IPS DF 4.7 (cell line): ENCODE results near the gene LAT.
"Not testable (repeated sequence)": the region's sequence is repeated elsewhere in the genome, so short reads cannot be mapped to it uniquely, and the experiment has no call there.

ENCODE experiments used
- DNase-seq: peaks from one replicate; pipeline ENCODE4 v3.0.0-alpha.2; 2013; ENCODE audit warnings: low spot score; ENCODE audit errors: extremely low read depth

The LAT gene

DNA sequence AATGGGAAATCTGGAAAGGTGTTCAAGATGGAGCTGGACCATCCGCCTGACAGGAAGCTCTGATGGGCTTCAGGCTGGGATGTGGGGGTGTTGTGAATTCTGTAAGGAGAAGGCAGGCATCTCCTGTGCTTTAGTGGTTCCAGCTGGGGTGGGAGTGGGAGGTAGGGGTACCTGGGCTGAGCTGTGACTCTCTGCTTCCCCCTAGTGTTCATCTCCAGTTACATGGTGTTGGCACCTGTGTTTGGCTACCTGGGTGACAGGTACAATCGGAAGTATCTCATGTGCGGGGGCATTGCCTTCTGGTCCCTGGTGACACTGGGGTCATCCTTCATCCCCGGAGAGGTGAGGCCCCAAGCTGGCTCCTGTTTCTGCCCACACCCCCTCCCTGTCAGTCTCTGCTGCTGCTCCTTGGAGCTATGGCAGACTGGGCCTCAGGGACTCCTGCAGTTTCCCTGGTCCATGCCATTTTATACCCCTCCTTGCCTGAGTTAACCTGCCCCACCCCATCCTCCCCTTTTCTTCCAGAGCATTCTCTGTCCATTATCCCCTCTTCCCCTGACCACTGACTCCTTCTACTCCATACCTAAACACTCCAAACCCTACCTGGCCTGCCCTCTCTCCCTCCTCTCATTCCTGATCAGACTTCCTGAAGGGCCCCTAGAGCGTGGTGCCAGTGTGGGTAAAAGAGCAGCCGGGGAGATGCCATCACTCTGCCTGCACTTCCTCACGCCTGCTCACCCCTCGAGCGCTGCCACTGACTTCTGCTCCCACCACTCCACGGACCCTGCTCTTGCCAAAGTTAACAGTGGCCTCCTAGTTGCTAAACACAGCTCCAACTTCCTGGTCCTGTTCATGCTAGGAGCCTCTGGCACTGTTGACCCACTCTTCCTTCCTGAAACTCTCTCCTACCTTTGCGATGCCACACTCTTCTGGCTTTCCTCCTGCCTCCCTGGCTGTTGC, 6.9 kb upstream of the LAT start:
- no peak for DNase-seq

DNA sequence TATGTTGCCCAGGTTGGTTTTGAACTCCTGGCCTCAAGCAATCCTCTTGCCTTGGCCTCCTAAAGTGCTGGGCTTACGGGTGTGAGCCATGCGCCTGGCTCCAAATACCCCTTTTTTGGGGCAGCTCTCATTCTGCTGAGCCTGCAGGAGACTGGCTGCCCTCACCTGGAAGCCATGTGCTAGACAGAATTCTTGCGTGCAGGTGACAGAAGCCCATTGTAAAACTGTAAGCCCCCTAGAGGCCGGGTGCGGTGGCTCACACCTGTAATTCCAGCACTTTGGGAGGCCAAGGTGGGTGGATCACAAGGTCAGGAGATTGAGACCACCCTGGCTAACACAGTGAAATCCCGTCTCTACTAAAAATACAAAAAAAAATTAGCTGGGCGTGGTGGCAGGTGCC, 4.5 kb upstream of the LAT start:
- not testable (repeated sequence) for DNase-seq

GRCh38 chr16:28980929-28981328, 3.9 kb upstream of the LAT start:
- DNase-seq = no peak

DNA sequence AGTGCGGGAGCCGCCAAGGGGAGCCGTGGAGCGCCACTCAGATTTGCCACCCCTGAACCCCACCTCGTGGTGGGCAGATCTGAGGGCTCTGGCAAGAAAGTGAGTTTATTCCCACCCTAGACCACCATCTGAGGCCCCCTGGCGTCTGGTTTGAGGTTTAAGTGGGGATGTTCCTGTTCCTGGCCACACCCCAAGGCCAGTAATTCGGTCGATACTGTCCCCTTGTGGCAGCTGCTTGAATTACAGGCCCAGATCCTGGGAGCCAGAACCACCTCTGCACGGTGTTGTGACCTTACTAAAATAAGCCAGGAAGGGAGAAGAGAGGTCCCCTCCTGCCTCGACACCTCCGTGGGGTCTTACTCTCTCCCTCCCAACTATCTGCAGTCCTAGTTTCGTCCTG, 3.3 kb upstream of the LAT start:
- no peak for DNase-seq

GRCh38 chr16:28982418-28982817, 2.4 kb upstream of the LAT start:
- no peak for DNase-seq

- DNase-seq = no peak
Measured at GRCh38 chr16:28982949-28983348, 1.9 kb upstream of the LAT start.

- no peak for DNase-seq
Measured at GRCh38 chr16:28983644-28984043, 1.2 kb upstream of the LAT start.

GRCh38 chr16:28984091-28984490, 761 bp upstream of the LAT start:
- DNase-seq = no peak

- DNase-seq = no peak
Measured at GRCh38 chr16:28985211-28986041, 574 bp downstream of the LAT start.

DNA sequence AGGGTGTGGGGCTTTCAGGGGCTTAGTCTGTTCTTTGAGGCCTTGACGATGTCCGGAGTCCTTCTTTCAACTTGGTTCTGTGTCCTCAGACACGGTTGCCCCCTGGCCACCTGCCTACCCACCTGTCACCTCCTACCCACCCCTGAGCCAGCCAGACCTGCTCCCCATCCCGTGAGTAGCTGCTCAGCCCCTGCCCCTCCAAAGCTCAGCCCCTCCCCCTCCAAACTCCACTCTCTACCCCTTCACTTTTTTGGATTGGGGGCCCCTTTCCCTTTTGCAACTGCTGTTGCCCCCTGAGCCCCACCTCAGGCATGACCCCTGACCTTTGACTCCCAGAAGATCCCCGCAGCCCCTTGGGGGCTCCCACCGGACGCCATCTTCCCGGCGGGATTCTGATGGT, 1.2 kb downstream of the LAT start:
- DNase-seq = no peak

DNA sequence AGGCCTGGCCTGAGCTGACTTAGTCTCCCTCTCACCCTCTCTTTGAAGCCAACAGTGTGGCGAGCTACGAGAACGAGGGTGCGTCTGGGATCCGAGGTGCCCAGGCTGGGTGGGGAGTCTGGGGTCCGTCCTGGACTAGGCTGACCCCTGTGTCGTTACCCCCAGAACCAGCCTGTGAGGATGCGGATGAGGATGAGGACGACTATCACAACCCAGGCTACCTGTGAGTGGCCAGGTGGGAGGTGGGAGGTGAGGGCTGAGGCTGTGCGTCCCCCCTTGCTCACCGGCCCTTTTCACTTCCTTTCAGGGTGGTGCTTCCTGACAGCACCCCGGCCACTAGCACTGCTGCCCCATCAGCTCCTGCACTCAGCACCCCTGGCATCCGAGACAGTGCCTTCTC, 1.6 kb downstream of the LAT start:
- no peak for DNase-seq

DNA sequence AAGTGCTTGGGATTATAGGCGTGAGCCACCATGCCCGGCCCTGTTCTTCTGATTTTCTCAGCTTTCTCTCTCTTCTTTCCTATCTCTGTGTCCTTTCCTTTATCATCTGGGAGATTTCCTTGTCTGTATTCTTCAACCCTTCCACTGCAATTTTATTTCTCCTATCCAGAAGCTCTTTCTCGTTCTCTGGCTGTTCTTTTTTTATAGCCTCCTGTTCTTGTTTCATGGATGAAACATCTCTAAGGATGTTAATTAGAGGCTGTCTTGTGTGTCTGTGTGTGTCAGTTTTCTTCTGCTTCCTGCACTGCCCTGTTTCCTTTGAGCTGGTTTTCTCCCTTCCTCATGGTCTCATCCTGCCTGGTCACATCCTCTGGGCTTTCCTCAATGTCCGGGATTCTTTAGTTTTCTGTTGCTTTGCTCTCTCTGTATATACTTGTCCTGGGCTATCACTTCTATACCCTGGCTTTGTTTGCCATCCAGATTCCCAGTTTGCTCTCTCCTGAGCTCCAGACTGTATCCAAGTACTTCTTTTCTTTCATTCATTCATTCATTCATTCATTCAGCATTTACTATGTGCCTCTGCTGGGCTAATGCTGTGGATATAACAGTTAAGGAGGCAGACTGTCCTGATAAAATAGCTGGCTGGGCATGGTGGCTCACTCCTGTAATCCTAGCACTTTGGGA, 2.5 kb downstream of the LAT start:
- DNase-seq = no peak

GRCh38 chr16:28989363-28989762, 4.5 kb downstream of the LAT start:
- DNase-seq = no peak

- no peak for DNase-seq
Measured at GRCh38 chr16:28990375-28991040, 5.7 kb downstream of the LAT start.

- DNase-seq = no peak
Measured at GRCh38 chr16:28991687-28992086, 6.8 kb downstream of the LAT start.

DNA sequence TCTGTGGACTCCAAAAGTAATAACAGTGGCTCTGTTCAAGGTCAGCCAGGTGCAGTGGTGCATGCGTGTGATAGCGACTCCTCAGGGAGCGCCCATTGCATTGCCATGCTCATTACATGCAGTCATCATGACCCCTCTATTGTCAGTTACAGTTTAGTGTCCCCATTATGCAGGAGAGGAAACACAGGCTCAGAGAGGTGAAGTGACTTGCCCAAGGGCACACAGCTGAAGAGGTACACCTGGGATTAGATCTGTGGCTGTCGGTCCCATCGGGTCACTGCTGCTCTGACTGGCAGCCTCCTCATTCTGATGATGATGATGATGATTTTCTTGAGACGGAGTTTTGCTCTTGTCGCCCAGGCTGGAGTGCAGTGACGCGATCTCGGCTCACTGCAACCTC, 7.6 kb downstream of the LAT start:
- no peak for DNase-seq

DNA sequence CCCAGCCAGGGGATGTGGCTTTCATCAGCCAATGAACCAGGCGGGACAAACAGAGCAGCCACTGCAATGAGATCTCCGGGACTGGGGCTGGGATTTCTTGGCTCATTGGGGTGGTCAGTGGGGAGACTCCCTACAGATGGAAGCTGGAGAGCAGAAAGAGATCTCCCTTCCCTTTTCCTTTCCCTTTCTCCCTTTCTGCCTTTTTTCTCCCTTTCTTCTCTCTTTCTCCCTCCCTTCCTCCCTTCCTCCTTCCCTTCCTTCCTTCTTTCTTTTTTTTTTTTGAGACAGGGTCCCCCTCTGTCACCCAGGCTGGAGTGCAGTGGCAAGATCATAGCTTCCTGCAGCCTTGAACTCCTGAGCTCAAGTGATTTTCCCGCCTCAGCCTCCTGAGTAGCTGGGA, 14.0 kb downstream of the LAT start:
- DNase-seq = no peak

DNA sequence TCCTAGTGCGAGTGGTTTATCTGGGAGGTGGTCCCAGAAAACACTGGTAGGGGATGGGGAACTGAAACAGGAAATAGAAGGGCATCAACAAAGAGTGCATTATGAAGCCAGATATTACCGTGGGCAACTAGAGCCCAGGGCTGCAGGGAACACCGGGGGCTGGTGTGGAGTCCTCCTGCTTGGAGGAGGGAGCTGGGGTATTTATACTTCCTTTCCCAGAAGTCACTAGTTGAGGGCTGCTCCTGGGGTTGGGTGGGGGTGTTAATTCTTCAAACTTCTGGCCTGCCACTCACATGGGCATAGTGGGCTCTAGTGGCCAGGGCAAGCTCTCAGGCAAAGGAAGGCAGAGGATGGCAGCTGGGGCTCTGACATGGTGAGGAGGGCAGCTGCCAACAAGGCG, 14.7 kb downstream of the LAT start:
- DNase-seq = no peak

- DNase-seq = no peak
Measured at GRCh38 chr16:29000019-29000418, 15.2 kb downstream of the LAT start.

GRCh38 chr16:29004496-29005139, 19.8 kb downstream of the LAT start:
- DNase-seq = not testable (repeated sequence)
